Raji (cell line): ENCODE results near the gene IFNLR1.

ENCODE experiments used
- POLR2A ChIP-seq: IDR thresholded peaks from 2 replicates; pipeline ENCODE4 v1.6.1; 2011; ENCODE audit warnings: low read depth, low read length, control low read depth; ENCODE audit not compliant: insufficient read depth

Gene IFNLR1

DNA sequence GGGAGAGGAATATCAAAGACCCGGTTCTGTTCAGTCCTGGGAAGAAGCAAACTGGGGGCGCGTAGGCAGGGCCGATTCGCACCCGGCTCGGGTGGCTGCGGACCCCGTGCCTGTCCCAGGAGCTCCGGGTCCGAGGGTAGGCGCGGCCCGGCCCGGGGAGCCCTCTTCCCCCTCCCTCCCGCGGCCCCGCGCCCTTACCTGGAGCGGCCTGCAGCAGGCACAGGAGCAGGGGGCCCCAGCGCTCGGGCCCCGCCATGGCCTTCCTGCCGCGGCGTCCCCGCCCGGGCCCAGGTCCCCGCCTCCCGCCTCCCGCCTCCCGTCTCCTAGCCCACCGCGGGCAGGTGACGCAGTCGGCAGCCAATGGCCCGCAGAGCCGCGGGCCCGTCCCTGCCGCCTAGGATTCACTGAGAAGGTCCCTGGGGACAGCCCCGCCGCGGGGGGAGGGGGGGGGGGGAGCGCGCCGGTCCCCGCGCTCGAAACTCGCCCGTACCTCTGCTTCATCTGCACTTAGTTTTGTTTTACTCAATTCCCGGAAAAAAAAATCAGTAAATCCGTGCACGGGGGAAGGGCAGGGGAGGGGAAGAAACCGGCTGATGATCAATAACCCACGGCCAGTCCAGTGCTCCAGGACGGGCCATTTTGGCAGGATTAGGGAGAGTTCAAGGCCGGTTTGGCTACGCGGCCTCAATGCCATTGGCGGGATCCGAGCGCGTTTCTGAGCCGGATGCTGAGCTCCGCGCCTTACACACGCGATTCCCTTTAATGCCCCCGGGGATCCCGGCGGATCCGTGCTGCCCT is at the start of gene IFNLR1:
Gene IFNLR1, minus strand, starts transcription at position 297 of the 798 bp plus-strand sequence. Its CDS starts 41 bp downstream, at position 256.
- peak; percentile 73 for TF ChIP-seq POLR2A

DNA sequence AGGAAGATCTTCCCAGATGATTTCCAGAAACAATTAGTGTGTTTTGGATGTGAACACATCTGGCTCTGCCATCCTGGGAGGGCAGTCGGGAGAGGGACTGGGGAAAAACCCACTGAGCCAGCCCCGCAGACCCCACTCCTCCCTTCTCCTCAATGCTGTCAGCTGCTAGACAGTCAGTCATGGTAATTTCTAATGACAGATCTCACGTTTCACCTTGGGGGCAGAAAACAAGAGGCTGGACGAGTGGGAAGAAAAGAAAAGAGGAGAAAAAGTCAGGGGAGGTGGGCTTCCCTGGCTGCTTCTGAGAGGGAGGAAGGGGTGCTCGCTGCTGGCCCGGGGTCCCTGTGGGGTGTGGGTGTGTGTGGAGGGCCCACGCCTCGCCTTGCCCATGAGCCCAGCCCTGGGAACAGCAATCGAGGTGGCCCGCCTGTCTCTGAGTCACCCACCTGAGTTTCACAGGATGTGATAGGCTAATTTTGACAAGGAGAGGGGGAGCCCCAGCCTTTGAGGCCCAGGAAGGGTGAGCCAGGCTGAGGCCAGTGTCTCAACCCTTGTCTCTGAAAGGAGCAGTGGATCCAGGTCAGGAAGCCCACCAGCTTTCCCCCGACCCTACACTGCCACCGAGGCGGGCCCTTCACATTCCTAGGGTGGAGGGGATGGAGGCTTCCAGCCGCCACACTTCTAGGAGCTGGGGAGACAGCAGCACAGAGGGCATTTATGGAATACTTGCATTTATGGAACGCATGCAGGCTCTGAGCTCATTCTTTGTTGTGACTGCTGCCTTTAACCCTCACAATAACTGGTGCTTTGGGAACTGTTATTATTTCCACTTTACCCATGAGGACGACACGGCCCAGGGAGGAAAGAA is 49.1 kb upstream of the IFNLR1 start:
- no peak for TF ChIP-seq POLR2A

DNA sequence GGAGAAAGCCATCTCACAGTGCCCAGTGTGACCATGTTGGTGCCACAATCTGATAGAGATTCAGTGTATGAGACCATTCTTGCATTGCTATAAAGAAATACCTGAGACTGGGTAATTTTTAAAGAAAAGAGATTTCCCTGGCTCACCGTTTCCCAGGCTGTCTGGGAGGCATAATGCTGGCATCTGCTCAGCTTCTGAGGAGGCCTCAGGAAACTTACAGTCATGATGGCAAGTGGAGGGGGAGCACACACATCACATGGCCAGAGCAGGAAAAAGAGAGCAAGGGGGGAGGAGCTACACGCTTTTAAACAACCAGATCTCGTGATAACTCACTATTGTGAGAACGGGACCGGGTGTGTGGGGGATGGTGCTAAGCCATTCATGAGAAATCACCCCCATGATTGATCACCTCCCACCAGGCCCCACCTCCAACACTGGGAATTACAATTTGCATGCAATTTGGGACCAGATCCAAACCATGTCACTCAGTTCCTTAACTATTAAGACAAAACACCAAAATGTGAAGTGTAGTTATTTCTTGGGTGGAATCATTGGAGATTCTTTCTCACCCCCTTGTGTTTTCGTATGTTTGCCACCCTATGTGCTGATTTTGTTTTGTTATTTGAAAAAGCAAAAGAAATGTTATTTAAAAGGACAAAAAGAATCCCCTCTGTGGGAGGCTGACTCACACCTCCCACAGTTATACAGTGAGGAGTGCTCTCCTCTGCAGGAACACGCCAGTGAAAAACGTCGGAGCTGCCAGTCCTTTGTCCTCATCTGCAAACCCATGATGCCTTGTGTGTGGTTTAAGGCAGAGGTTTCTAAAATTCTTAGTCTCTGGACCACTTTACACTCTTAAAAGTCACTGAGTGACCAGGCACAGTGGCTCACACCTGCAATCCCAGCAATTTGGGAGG is 46.9 kb upstream of the IFNLR1 start:
- no peak for TF ChIP-seq POLR2A

DNA sequence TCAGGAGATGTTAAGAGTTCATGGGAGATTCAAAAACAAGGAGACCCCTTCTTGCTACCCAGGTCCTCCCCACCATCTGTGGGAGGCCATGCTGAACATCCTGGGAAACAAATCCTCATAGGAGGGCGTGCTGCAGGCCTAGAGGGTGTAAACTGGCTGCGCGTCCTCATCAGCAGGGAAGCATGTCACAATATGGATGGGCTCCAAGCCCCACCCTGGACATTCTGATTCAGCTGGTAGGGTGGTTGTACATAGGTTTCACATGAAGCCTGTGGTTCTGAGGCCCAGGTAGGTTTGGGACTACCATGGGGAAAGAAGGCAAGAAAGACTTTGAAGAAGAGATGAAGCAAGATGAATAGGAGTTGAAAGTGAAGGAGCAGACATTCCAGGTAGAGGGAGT is 44.6 kb upstream of the IFNLR1 start:
- no peak for TF ChIP-seq POLR2A

DNA sequence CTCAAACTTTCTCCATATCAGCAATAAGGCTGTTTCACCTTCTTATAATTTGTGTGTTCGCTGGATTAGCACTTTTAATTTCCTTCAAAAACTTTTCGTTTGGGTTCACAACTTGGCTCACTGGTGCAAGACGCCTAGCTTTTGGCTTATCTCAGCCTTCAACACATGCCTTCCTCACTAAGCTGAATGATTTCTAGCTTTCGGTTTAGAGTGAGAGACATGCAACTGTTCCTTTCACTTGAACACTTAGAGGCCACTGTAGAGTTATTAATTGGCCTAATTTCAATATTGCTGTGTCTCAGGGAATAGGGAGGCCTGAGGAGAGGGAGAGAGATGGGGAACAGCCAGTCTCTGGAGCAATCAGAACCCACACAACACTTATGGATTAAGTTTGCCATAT is 41.2 kb upstream of the IFNLR1 start:
- TF ChIP-seq POLR2A, result no peak

DNA sequence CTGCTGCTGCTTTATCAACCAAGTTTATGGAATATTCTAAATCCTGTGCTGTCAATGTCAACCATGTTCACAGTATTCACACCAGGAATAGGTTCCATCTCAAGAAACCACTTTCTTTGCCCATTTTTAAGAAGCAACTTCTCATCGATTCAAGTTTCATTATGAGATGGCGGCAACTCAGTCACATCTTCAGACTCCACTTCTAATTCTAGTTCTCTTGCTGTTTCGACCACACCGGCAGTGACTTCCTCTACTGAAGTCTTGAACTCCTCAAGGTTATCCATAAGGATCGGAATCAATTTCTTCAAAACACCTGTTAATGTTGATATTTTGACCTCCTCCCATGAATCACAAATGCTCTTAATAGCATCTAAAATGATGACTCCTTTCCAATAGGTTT is 39.7 kb upstream of the IFNLR1 start:
- TF ChIP-seq POLR2A, result no peak

DNA sequence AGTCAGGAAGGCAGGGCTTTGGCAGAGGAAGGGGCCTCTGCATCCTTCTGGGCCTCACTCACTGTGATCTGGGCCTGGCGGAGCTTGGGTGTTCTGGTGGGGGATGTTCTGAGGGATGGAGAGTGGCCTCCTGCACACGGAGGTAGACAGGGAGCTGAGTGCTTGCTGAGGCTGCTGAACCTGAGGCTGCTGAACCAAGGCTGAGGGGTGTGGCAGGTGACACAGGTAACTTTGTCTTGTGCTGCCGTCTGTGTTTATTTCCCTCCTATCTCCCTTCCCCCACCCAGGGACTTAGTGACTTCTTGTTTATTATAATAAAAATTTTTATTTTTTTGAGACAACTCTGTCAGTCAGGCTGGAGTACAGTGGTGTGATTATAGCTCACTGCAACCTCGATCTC is 37.7 kb upstream of the IFNLR1 start:
- no peak for TF ChIP-seq POLR2A

DNA sequence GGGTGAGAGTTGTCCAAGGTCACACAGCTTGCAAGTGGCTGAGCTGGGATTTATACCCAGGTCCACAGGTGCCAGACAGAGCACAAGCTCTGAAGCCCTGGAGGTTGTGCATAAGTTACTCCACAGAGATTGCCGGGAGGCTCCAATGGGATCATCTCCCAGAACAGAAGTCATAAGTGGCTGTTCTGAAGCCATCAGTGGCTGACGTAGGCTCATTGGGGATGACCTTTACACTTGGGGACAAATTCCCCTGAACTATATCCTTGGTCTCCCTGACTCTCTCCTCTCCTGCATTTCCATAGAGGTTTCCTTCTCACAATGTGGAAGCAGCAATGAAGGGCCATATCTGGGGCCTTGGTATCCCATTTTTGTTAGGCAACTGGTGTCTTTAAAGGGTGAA is 37.0 kb upstream of the IFNLR1 start:
- TF ChIP-seq POLR2A, result no peak

DNA sequence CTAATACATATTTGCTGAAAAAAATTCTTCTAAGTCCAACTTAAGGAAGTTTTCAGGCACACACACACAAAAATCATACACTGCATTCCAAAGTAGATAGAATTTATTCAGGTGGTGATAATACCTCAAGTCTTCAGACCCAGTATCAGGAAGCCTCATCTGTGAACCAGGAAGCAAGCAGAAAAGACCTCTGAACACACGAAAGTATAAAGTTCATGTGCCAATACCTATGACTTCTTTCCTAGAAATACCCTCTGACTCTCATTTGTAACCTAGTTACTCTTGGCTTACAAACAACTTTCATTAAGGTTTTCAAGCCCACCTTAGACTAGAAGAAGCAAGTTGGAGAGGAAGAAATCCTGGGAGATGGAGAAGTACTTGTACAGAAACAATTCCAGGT is 35.7 kb upstream of the IFNLR1 start:
- no peak for TF ChIP-seq POLR2A

DNA sequence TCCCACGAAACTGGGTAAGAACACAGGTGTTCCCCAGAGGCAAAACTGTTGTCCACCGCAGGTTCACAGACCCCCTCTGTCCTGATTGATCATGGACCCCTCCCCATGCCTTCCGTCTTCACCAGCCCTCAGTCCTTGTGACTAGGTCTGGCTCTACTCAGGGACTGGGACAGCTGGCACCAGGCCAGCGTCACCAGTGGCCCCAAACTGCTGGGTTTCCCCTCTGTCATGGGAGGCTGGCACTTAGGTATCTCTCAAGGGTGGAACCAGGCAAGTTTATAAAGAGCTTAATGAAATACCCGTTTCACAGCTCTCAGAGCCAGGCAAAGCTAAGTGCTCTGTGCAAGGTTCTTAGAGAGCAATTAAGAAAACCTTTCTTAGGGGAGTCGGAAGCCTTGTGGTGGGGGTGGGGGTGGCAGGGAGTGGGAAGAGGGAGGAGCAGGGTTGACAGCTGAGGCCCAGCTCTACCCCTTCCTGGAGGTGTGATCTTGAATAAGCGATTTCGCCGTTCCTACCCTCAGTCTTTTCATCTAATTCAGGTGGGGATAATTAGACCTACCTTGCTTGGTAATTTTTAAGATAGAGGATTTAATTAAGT is 35.0 kb upstream of the IFNLR1 start:
- TF ChIP-seq POLR2A, result no peak

DNA sequence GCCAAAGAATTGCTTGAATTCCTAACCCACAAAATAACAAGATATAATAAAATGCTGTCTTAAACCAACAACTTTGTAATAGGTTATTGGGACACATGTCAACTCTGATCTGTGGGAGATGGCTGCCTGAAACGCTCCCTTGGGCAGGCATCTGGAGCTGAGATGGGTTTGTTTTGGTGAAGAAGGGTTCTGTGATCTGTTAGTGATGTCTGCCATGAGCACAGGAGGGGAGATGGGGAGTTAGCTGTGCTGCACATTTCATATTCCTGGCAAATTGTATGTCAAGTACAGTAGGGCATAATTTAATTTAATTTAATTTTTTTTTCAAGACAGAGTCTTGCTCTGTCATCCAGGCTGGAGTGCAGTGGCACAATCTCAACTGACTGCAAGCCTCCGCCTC is 34.2 kb upstream of the IFNLR1 start:
- no peak for TF ChIP-seq POLR2A

DNA sequence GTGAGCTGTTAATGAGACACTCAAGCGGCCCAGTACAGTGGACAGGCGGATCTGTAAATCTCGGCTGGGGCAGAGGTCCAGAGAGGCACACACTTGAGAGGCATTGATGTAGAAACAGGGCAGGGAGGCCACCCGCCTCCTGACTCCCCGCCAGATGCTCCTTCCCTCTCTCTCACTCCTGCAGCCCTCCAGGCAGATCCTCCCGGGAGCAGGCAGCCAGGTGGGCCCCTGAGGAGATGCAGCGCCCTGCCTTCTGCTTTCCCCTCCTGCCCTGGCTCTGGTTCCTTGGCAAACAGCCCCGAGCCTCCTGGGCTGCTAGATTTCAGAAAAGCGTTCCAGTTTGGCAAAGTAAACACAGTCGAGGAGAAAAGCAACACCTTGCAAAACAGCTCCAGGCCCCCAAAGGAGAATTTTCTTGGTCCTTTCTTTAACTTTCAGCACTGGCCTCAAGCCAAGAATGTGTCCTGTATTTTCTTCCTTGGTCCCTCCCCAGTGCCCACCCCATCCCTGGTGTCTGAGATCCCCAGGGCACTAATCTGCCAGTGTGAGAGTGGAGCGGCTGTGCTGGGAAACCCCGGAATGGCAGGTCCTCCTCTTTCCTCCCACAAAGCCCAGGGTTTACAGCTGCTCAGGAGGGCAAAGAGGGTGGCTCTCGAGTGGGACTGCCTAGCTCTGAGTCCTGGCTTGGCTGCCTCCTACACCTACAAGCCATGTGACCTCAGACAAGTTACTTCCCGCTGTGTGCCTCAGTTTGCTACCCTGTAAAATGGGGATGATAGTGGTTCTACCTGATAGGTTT is 29.4 kb upstream of the IFNLR1 start:
- TF ChIP-seq POLR2A, result no peak

DNA sequence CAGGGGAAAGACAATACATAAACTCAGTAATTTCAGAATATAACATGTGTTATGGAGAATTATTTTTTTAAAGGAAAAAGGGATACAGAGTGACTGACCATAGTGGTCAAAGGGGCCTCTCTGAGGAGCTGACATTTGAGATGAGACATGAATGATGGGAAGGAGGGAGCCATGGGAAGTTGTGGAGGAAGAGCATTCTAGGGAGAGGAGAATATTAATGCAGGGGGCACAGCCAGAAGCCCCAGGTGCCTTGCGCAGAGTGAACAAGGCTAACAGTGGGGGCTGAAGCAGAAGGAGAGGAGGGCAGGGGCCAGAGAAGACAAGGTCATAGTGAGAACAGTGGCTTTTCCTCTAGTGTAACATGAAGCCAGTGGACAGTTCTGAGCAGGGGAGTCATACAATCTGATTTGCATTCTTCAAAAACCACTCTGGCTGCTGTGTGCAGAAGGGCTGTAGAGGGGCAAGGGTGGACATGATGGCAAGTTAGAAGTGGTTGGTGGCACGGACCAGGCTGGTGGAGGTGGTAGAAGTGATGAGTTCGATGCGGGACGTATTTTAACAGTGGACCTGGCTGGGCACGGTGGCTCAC is 28.2 kb upstream of the IFNLR1 start:
- TF ChIP-seq POLR2A, result no peak

DNA sequence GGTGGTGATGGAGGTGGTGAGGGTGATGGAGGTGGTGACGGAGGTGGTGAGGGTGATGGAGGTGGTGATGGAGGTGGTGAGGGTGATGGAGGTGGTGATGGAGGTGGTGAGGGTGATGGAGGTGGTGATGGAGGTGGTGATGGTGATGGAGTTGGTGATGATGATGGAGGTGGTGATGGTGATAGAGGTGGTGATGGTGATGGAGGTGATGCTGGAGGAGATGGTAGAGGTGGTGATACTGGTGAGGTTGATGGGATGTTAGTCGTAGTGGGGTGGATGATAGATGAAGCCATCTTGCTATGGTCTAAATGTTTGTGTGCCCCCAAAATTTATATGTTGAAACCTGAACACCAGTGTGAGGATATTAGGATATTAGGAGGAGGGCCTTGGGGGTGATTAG is 25.3 kb upstream of the IFNLR1 start:
- TF ChIP-seq POLR2A, result no peak
